Ramos (cell line): ENCODE measurements around the gene ITGA7.

Experiments
- in situ Hi-C: fragments of 300-500 bp; cut with MboI; formaldehyde crosslinking; loops from one replicate; pipeline ENCODE4 v1.14.3; 2022; ENCODE audit warnings: low sequenced_read_pairs; ENCODE audit not compliant: unreplicated experiment

ITGA7 gene

GRCh38 chr12:55705782-55706402 lies 1.8 kb downstream of the ITGA7 start:
- in situ Hi-C loops, result no loop called here

GRCh38 chr12:55704824-55705718 lies 2.6 kb downstream of the ITGA7 start:
- in situ Hi-C loops, result no loop called here

GRCh38 chr12:55703901-55704761 lies 3.6 kb downstream of the ITGA7 start:
- in situ Hi-C loops, result no loop called here

- in situ Hi-C loops, result no loop called here
Measured at GRCh38 chr12:55703288-55703687, 4.4 kb downstream of the ITGA7 start.

GRCh38 chr12:55702861-55703260 lies 4.8 kb downstream of the ITGA7 start:
- in situ Hi-C loops, result no loop called here

- in situ Hi-C loops, result no loop called here
Measured at GRCh38 chr12:55700255-55701018, 7.3 kb downstream of the ITGA7 start.

- in situ Hi-C loops, result no loop called here
Measured at GRCh38 chr12:55699471-55700055, 8.1 kb downstream of the ITGA7 start.

GRCh38 chr12:55698965-55699364 lies 8.7 kb downstream of the ITGA7 start:
- in situ Hi-C loops, result no loop called here

- in situ Hi-C loops, result no loop called here
Measured at GRCh38 chr12:55698241-55698955, 9.3 kb downstream of the ITGA7 start.

- in situ Hi-C loops, result no loop called here
Measured at GRCh38 chr12:55697686-55698085, 10.0 kb downstream of the ITGA7 start.

- in situ Hi-C loops, result no loop called here
Measured at GRCh38 chr12:55696796-55697462, 10.8 kb downstream of the ITGA7 start.

GRCh38 chr12:55696141-55696540 lies 11.6 kb downstream of the ITGA7 start:
- in situ Hi-C loops, result no loop called here

- in situ Hi-C loops, result no loop called here
Measured at GRCh38 chr12:55695349-55695748, 12.4 kb downstream of the ITGA7 start.

GRCh38 chr12:55694651-55695050 lies 13.1 kb downstream of the ITGA7 start:
- in situ Hi-C loops, result no loop called here

GRCh38 chr12:55694188-55694515 lies 13.6 kb downstream of the ITGA7 start:
- in situ Hi-C loops, result no loop called here

GRCh38 chr12:55693323-55694187 lies 14.1 kb downstream of the ITGA7 start:
- in situ Hi-C loops, result no loop called here

GRCh38 chr12:55692631-55693322 lies 14.9 kb downstream of the ITGA7 start:
- in situ Hi-C loops, result no loop called here
